Measurements from ENCODE around the gene TGM1. TPM values are rescaled to one million over a fixed set of nuclear protein-coding genes. Genes with fewer than 3 reads are reported as not detected.
"Not testable (repeated sequence)": the region's sequence is repeated elsewhere in the genome, so short reads cannot be mapped to it uniquely, and the experiment has no call there.

TGM1 gene
- total RNA-seq, 1 donor from 2014 or later, result 1,652 TPM

DNA sequence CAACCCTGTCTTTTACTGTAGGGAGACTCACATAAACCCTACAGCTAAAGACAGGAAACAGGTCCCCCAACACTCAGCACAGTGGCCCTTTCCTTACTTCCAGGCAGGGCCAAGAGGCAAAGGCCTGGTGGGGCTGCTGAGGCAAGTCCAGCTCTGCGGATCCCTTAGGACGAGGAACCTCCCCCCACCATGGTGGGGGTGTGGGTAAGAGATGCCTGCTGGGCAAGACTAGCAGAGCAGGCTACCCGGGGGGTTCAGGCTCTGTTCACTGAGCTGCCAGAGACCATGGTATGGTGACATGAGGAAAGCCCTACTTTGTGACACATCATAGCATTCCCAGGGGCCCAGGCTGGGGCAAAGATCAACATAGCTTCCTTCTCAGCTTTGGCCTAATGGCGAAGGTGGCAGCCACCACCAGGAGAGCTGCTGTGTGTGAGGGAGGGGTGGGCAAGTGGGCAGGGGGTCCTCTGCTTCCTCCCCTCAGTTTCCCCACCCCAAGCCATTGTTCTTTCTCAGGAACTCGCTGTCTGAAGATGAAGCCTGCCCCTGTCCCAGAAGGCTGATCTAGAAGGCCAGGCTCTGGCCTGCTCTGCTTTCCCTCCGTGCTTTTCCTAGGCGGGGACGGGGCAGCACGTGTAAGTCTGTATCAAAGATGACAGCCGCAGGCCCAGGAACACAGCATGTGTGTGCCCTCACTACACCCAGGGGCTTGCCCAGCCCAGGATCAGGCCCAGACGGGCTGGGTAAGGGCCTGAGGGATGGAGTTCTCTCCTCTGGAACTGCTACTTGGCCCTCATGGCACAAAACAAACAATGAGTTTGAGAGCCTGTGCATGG, 10.5 kb downstream of the TGM1 start:
- ATAC-seq, result no peak

DNA sequence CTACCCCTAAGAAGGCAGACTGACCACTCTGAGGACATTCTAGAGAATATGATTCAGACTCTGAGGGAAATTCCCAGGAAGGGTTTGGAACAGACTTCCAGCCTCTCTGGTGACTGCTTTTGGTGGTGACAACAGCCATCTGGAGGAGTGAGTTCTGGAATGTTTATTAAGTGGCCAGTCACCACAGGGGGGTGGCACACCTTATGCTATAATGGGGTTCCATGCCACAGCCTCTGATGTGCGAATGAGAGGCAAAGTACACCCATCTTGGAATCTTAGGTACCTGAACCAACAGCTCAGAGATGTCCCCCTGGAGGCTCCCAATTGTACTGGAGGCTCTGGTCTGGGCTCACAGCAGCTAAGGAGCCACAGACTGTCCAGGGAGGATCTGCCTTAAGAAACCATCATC, 11.1 kb downstream of the TGM1 start:
- ATAC-seq, result no peak

DNA sequence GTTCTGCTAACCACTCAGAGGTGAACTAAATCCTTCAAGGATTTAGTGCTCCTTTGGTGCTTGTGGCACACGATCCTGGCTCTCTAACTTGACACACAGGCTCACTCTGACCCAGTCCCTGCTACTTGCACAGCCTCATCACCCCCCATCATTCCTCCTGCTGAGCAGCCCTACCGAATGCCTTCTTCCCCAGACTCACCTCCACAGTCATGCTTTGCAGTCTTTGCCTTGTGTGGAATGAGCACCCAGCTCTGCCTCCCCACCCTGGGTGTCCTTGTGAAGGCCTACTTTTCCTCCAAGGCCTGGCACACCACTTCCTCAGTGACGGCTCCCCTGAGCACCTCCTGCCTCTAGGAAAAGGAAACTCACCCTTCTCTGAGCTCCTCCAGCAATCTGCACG, 12.6 kb downstream of the TGM1 start:
- no peak for ATAC-seq

DNA sequence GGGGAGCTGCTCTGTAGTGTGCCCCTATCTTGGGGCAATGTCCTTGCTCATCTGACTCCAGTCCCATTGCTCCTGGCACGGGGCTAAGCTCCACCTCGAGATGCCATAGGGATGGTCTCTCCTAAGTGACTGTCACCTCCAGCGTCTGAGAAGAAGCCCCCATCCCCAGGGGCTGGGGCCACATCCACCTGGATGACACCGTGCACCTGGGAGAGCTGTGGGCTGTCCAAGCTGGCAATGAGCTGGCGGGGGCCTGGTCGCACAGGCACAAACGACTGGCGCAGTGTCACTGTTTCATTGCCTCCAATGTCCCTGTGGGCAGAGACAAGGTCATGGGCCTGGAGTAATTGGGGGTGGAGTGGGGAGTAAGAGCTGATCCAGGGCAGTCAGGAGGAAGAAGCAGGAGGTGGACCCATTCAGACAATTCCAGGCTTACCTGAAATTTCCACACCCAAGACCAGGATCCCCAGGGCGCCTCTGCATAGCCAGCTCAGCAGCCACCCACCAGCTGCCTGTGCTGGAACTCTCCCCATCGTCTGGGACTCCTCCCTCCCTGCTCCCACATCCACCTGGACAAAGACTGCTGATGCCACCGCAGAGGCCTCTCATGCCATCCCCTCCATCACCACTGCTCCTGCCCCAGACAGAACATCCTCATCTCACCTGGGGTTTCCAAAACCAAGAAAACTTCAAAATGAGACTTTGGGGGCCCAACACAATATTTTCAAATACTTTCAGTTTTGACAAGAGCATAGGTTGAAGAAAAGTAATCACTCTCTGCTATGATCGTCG, 13.6 kb downstream of the TGM1 start:
- peak; percentile 1 for ATAC-seq

DNA sequence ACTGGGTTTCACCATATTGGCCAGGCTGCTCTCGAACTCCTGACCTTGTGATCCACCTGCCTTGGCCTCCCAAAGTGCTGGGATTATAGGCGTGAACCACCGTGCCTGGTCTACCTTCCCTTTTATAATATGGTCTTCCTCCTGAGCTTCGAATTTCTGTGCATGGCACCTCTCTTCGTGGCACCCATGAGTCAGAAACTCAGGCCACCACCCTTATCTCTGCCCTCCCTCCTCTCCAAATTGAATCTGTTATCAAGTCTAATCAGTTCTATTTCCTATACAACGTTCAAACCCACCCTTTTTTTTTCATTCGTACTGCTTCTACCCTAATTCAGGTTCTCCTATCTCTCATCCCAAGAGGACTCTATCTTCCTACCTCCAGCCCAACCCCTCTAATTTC, 15.6 kb downstream of the TGM1 start:
- no peak for ATAC-seq

DNA sequence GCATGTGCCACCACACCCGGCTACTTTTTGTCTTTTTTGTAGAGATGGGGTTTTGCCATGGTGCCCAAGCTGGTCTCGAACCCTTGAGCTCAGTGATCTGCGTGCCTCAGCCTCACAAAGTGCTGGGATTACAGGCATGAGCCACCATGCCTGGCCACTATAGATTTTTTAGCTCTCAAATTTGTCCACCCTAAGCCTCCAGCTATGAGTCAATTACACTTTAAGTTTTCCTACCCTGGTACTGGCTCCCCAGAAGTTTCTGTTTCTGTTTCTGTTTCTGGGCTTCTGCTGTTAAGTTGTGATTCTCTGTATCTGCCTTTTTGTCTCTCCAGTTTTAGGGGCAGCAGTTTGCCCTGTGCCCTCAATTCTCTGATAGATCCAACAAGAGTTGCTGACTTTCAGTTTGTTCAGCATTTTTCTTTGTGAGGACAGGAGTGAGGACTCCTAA, 16.2 kb downstream of the TGM1 start:
- no peak for ATAC-seq

DNA sequence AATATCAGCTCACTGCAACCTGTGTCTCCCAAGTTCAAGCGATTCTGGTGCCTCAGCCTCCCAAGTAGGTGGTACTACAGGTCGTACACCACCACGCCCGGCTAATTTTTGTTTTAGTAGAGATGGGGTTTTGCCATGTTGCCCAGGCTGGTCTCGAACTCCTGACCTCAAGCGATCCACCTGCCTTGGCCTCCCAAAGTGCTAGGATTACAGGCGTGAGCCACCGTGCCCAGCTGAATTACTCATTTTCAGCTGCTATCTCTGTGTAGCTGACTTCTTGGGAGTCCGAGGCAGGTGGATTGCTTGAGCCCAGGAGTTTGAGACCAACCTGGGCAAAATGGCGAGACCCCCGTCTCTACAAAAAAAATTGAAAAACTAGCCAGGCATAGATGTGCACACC, 17.6 kb downstream of the TGM1 start:
- ATAC-seq, result not testable (repeated sequence)

DNA sequence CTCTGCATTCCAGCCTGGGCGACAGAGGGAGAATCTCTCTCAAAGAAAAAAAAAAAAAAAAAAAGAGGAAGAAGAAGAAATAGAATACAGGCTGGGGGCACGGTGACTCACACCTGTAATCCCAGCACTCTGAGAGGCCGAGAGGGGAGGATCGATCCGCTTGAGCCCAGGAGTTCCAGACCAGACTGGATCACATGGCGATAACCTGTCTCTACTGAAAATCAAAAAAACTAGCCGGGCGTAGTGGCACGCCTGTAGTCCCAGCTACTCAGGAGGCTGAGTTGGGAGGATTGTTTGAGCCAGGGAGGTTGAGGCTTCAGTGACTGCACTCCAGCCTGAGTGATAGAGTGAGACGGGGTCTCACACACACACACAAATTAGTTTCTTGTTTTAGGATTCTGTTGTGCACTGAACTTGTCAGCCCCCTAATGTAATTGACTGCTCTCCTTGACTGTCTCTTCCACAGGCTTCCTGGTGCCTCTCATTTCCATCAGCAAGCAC, 19.6 kb downstream of the TGM1 start:
- ATAC-seq, result peak; percentile 5

DNA sequence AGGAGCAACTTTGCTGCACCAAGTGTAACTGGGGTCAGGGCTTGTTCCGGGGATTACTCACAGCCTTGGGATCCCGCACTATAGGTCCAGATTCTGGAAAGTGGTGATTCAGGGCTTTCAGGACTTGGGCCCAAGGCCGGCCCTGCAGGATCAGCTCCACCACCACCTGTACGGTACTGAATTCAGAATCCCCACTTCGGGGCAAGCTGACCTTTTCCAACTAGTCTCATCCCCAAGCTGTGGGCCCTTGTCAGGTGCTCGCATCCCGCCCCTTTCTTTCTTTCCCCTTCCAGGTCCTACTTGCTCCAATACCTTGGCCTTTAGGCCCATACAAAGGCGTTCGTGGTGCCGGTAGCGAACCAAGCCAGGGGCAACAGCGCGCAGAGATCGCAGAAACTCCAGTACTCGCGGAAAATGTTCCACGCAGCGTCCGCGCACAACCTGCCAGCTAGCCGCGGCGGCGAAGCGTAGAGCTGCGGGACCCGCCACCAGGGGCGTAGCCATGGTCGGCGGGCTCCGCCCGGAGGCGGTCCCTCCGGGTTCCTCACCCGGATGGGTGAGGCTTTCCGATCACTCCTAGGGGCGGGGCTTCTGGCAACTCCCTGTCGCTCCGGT, 21.0 kb downstream of the TGM1 start:
- ATAC-seq, result peak; percentile 69

DNA sequence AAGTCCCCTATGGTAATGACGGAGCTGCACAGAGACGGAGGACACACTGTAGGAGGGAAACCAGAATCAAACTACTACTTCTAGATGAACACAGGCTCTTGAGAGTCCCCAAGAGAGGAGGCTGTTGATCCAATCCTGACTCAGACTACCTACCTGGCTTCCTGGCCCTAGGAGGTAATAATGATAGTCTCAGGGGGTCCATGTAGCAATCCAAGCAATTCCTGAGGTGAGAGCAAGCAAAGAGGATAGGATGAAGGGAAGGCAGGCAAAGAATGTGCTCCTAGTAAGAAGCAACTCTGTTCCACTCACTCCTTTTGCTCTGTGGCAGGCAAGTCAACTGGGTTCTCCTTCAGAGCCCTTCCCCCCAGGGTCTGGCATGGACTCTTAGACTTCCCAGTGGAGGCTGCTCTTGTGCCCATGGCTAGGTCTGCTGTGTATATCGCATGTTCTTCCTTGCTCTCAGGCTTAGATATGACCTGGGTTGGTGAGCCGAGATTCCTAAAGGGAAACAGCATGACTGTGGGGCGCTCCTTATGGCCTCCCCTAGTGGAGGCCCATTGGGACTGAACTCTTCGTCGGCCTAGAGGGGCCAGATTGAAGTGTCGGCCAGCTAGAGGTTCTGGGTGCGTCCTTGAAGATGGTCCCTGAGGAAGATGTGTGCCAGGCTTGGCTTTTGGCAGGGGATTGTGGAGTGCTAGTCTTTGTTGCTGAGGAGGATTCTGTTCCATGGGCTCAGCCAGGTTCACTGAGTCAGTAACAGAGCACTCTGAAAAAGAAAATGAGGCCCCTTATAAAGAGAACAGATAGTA, 22.7 kb downstream of the TGM1 start:
- no peak for ATAC-seq

DNA sequence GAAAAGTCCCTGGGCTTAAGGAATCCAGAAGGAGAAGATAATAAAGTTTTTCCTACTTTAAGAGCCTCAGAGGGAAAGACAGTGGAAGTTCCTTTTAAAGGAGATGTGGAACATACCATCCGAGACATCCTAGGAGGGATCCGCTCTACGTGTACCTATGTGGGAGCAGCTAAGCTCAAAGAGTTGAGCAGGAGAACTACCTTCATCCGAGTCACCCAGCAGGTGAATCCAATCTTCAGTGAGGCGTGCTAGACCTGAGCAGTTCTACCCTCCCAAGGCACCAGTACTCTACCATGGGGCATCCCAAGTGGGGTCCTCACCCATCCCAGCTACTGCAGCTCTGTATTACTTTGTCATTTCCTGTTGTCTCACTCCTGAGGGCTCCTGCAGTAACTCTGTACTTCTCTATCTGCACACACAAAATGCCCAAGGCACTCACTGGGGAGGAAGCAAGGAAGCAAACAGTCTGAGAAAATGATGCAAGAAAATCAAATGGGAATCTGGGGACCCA, 24.4 kb downstream of the TGM1 start:
- ATAC-seq, result no peak

DNA sequence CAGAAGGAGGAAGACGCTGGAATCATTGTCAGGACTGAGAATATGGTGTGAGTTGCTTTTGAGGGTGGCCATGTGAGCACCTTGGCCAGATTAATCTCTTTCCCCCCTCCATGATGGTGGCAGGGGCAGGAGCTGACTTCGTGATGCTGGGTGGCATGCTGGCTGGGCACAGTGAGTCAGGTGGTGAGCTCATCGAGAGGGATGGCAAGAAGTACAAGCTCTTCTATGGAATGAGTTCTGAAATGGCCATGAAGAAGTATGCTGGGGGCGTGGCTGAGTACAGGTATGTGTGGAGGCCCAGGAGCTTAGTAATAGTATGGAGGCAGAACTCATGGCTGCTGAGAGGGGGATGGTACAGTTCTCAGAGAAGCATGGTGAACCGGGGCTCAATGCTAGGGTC, 24.9 kb downstream of the TGM1 start:
- peak; percentile 2 for ATAC-seq

DNA sequence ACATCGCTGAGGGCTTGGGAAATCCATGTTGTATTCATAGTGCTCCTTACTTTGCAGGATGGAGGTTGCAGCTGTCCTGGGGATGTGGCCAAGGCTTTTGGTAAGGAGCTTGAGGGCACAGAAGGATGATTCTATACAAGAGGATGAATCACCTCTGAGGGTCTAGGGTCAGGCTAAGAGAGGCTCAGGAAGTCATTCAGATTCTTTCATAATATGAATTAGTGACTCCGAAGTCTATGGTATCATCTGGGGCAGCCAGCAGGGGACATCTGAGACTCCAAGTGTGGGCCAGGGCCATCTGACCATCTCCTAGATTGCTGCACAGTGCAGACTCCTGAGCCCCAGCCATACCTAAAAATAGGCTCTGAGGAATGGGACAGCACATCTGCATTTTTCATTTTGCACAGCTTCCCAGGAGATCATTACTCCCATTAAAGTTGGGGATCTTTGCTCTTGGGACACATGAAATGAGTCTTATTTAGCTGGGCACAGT, 25.5 kb downstream of the TGM1 start:
- ATAC-seq, result no peak

DNA sequence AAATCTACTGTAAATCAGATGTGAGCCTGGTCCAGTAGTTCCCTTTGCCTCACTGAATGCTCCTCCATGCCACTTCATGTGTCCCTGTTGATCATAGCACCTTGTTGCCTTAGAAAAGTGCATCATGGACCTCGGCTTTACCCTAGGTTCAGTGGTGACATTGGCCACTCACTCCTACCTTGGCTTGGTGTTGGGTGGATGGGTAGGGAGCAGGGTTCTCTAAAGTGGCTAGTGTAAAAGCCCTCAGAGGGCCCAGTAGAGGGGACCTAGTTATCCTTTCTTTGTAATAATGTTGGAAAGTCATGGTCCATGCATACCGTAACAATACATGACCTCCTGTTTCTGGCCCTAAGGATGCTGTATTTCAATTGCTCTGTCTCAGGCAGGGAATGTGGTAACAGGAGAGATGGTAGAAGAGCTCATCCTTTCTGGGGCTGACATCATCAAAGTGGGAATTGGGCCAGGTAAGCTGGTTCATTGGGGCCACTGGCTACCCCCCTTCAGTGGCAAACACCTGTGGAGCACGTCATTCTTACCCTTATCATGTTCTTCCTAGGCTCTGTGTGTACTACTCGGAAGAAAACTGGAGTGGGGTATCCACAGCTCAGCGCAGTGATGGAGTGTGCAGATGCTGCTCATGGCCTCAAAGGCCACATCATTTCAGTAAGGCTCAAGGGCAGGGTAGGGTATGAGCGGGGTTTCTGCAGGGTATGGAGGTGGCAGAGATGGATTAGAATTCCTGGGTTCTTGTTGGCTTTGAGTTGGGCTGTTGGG, 26.1 kb downstream of the TGM1 start:
- no peak for ATAC-seq

DNA sequence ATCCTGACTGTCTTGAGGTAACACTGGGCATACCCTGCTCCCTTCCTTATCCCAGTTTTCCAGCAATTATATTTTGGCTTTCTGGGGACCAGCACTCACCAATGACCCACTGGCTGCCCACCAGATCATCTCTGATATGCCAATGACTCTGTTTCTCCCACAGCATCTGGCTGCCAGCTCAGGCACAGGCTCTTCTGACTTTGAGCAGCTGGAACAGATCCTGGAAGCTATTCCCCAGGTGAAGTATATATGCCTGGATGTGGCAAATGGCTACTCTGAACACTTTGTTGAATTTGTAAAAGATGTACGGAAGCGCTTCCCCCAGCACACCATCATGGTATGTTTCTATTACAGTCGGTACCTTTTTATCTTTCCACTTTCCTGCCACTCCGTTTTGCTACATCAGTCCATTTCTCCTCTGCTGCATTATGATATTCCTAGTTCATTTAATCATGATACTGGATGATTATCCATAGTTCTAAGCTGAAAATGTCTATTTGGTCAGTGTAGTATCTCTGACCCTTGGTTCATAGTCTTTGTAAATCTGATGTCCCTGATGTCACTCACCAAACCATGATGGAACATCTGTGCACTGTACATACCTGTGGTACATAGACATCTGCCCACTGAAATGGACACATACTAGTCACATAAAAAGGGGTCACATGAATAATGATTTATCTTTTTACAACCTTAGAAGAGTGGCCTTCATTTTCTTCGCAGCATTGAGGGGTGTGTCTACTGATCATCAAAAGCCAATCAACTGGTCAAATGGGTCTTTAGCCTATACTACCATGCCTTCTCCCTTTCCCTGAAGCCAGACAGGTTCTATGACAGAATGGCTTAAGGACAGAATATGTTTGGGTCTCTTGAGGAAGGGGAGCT, 26.9 kb downstream of the TGM1 start:
- ATAC-seq, result no peak

DNA sequence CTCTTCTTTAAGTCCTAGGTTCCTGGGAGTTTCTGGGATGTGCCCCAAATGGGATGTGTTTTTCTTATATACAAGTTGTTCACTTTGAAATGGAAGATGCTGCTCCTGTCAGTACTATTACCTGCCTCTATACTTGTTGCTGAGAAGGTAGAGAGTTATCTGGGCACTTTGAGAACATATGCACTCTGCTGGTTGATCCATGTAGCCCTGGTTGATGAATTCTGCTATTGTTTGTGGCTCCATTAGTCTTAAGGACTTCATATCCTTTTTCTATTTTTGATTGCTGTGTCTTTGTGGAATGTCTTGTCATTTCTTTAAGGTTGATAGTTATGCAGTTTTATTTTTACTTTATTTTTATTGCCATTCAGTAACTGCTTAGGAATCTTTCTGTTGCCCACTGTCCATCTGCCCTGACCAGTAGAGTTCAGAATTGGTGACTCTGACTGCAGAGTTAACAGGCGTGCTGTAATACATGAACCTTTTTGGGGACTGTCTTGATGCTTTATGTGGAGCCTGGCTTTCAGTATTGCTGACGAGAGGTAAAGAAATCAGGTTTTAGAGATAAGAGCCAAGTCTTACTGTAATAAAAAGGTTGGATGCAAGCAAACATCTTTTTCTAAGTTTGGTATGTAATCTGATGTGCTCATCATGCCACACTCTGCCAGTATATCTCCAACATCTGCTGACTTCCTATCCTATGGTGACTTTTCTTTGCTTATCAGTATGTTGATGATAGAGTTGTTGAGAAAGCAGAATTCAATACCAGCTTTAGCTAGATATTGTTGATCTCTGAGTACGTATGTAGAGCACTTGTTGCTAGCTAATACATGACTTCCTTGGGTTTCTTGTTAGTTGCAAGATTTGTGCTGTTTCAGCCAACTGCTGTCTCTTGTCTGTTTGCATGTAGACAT, 28.6 kb downstream of the TGM1 start:
- no peak for ATAC-seq

DNA sequence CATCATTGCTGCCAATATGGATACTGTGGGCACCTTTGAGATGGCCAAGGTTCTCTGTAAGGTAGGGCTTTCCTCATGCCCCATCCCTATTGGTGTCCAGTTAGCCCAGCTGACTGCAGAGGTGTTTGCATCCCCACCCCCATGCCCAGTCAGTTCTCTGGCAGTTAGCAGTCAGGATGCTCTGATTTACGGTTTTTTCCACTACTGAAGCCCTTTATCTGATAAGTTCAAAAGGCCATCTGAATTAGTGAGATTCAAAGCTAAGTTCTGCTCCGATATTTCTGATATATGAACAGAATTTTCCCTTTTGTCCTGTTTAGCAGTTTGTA, 29.5 kb downstream of the TGM1 start:
- no peak for ATAC-seq

DNA sequence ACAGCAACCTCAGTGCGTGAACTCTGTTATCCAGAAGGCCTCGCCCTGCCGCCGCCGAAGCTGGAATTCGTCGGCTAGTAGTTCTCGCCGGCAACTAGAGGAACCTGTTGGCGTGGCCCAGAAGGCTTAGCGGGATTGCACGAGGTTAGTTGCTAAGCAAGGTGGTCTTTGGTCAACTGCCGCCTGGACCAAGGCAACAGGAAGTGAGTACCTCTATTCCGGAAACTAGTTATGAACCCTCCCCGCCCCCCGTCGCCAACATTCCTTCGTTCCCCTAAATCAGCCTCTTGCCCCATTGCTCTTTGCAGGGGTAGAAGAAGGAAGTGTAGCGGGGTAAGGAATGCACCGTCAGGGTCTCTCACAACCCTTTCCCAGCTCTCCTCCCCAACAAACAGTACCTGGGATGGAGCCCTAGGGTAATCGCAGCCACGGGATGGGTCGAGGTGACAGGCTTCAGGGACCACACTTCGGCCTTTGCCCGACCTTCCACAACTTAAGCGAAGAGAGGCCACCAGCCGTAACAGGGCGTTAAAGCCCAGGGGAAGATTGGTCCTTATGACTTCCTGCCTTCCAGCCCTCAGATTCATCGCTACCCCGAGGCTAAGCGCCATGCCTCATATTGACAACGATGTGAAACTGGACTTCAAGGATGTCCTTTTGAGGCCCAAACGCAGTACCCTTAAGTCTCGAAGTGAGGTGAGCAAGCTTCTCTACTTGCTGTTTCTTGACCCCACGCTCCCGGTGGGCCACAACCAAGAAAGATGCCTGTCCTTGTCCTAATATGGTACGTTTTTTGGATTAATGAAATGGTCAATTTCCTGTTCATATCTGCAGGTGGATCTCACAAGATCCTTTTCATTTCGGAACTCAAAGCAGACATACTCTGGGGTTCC, 30.1 kb downstream of the TGM1 start, which contains the start of gene GMPR2:
TSS of gene GMPR2 (plus strand) at position 285 of the 893 bp plus-strand sequence. CDS start at position 610, 325 bp downstream.
- peak; percentile 14 for ATAC-seq

All from esophagus mucosa (tissue), 1 donor.